OCI-LY3 (cell line): ENCODE measurements around the gene CCDC167.

Experiments used
- EZH2phosphoT487 ChIP-seq: fragments of 200-600 bp; shearing (Covaris generic); IDR thresholded peaks from 2 replicates; pipeline ENCODE4 v1.6.1; 2018; ENCODE audit warnings: antibody characterized with exemption, mixed run types, low read depth
- TF ChIP-seq, protein P1 (sequence below): fragments of 200-600, 300-600 bp; sonication (generic); IDR thresholded peaks from 2 replicates; pipeline ENCODE4 v1.5.1; 2014; ENCODE audit warnings: antibody characterized with exemption, low read length, low read depth

- no peak for TF ChIP-seq EZH2phosphoT487
- TF ChIP-seq, protein P1, sequence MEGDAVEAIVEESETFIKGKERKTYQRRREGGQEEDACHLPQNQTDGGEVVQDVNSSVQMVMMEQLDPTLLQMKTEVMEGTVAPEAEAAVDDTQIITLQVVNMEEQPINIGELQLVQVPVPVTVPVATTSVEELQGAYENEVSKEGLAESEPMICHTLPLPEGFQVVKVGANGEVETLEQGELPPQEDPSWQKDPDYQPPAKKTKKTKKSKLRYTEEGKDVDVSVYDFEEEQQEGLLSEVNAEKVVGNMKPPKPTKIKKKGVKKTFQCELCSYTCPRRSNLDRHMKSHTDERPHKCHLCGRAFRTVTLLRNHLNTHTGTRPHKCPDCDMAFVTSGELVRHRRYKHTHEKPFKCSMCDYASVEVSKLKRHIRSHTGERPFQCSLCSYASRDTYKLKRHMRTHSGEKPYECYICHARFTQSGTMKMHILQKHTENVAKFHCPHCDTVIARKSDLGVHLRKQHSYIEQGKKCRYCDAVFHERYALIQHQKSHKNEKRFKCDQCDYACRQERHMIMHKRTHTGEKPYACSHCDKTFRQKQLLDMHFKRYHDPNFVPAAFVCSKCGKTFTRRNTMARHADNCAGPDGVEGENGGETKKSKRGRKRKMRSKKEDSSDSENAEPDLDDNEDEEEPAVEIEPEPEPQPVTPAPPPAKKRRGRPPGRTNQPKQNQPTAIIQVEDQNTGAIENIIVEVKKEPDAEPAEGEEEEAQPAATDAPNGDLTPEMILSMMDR, result no peak
Measured at GRCh38 chr6:37496951-37497885, 2.5 kb downstream of the CCDC167 start.
